ENCODE data around the gene ARHGAP22.

Gene ARHGAP22

DNA sequence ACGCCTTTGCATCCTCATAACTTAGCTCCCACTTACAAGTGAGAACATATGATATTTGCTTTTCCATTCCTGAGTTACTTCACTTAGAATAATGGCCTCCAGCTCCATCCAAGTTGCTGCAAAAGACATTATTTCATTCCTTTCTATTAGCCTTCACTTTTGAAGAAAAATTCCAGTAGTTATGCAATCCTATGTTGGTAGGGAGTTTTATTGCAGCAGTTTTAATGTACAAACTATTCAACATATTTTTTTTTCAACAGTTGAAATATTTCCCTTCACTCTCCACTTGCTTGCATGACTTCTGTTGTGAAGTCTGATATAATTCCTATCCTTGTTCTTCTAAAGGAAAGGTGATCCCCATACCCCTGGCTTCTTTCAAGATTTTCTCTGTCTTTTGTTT, 27.3 kb upstream of the ARHGAP22 start:
- DNase-seq: peak; percentile 48

DNA sequence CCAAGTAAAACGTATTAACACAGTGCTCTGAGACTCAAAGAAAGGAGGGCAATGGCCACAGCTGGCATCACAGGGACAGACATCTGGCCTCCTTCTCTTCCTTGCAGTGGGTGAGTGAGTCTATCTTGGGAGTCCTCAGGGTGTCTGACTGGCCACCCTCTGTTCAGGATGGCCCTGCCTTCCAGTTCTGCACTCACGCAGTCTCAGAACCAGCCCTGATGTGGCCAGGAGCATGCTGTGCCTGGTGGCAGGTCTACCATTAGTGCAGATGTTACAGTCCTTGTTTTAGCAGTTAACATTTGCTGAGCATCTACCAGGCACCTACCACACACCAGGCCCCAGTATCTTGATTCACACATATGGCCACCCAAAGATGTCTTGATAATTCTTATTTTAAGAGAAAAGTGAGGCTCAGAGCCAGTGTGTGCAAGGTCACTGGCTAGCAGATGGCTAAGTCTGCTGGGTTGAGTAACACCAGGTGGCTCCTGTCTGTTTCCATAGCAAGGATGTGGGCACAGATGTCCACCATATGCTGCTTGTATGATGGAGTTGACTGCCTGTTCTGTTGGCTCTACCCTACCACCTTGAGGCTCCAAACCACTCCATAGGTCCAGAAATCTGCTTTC, 23.2 kb upstream of the ARHGAP22 start:
- peak; percentile 33 for DNase-seq

DNA sequence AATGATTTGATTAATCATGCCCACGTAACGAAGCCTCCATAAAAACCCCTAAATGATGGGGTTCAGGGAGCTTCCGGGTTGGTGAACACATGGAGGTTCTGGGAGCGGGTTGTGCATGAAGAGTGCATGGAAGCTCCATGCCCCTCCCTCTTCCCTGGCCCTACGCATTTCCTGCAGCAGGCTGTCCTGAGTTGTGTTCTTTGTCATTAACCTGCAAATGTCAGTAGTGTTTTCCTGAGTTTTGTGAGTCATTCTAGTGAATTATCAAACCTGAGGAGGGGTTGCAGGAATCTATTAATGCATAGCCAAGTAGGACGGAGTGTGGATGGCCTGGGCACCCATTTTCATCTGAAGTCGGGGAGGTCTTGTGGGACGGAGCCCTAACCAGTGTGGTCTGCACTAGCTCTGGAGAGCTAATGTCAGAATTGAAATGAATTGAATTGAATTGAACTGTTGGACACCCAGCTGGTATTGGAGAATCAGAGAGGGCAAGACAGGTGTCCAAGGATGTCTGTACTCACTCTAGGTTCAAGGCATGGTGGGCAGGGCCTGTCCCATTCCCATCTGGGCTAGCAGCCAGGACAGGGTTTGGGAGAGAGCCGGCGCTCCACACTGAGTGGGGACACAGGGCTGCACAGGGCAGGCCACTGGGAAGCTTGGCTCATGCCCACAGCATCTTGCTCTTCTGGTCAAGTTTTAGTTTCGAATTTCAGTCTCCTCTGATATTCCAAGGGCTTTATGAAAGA, 22.3 kb upstream of the ARHGAP22 start:
- DNase-seq: no peak

DNA sequence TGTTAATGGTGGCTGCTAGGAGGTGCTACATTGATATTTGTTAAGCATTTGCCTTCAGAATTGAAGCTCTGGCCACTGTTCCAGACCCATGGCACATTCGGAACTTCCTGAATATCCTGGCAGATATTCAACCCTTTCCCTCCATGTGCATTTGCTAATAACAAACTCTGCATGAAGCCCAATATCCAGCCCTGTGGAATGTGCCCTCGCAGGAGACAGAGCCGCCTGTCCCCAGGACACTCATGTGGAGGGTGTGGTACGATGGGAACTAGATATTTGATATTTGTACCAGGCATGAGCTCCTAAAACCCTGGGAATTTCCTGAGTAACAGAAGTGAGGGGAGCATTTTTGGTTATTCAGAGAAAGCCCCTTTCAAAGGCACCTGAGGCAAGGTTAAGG, 21.6 kb upstream of the ARHGAP22 start:
- DNase-seq: no peak

DNA sequence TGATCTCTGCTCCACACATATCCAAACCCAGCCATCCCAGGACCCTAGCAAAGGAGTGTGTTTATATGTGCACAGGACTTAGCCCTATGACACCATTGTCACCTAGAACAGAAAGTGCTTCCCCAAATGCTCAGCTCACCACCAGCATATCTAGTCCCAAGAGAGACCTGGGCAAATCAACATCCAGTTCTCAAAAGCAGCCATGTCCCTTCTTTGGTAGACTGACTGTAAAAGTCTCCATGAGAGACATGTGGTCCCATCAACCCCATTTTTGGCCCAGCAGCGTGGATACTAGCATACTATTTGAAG, 20.9 kb upstream of the ARHGAP22 start:
- no peak for DNase-seq

DNA sequence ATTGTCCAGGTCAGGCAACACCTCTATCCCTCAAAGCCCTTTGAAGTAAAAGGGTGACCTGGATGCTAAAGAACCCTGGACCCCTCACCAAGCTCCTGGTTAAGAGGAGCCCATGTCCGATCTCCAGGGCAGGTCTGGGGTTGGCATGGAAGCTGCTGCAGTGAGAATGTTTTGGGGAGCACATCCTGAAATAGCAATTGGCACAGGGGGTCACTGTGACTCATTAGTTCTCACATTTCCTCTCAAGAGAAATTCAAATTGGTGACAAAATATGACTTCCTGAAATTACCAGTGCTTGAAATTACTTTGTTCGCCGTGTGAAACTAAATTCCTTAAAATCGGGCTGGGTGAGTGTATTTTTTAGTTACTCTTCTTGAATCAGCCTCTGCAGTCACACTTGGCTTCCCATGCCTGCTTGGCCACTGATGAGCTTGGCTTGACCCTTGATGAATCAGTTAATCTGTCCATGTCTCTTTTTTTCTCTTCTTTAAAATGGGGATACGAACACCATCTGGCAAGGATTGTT, 18.8 kb upstream of the ARHGAP22 start:
- DNase-seq: no peak

DNA sequence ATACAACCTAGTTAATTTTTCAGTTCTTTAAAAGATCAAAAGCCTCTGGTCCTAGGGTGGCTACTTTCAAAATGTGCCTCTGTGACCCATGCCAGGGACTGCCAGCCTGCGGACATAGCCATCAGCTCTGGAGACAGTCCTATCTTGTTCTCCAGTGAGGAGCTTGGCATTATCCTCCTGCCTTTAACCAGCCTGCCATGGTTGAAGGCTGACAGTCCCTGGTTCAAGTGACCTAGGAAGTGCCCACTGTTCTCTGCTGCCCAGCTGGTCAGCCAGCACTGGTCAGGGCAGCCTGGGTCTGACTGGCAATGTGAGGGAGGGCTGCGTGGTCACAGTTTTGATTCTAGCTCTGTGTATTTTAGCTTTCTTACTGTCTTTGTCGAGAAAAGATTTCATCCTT, 18.1 kb upstream of the ARHGAP22 start:
- DNase-seq: no peak

DNA sequence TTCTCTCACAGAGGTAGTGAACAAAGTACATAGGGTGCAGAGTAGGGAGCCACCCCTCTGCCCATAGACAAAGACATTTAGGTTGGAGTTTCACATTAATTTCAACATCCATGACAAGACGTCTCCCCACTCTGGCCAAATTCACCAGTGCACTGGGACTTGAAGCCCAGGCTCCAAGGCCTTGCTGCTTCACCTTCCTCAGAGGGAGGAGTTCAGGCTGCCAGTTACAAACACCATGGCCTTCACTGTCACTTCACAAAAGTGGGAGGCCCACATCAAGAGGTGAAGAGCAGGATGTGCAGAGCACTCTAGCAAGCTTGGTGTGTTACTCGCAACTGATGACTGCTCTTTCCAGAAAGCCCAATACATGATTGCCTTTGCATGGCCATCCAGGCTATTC, 15.8 kb upstream of the ARHGAP22 start:
- DNase-seq: no peak

DNA sequence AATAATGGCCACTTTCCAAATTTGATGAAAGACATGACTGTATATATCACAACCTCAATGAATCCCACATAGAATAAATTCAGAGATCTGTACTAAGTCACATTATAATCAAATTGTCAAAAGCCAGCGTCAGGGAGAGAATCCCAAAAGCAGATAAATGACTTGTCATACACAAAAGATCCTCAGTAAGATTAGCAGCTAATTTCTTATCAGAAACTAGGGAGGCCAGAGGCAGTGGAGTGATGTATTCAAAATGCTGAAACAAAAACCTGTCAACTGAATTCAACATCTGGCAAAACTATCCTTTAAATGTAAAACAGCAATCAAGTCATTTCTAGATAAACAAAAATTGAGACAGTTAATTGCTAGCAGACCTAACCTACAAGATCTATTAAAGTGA, 11.6 kb upstream of the ARHGAP22 start:
- no peak for DNase-seq

DNA sequence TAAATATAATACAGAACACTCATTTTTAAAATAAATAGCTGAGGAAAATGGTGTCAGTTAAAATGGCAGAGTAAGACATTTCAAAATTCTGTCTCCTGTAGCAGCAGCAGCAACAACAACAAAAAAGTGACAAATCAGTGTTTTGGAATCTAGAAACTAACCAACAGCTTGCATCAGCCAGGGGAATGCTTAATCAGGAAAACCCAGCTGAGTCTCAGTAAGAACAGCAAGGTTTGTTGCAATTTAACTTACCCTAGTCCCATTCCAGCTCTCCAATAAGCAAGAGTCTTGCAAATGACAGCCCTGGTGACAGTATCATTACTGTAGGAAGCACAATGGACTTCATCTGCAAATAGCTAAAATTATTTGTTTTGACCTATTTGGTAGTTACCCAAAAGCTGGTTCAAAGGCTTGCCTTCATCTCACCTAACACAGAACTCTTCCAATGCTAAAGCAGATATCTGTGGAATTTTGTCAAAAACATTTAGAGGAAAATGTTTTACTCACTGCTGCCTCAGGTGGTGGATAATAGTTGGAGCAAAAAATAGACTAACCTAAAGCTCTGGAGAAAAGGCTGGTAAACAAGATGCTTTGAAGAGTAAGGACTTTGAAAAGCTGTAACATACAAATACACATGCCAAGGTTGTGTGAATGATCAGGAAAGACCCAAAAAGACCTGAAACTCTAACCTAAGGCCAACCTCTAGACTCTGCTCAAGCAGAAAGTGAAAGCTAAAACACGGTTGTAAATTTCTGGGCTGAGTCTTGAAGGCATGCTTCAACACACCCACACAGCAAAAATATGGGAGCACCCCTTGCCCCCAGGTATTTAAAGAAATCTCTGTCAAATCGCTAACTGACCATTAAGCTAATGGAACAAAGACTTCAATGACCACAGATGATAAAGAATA, 9.9 kb upstream of the ARHGAP22 start:
- DNase-seq: peak; percentile 68

DNA sequence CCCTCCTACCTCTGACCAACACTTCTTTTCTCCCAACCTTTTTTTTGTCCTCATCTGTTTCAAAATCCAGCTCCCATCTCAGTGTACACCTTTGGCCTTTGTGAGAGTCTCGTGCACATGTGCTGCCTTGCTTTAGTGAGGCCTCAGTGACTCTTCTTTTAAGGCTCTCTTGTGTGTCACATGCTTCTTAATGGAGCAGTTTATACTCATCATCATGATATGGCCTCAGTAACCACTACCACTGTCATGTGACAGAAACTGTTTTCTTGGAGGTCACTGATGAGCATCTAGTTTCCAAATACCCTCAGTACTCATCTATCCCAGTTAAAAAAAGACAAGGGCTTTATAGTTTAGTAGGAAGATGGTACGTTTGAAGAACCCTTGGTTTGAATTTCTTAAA, 8.1 kb upstream of the ARHGAP22 start:
- no peak for DNase-seq

DNA sequence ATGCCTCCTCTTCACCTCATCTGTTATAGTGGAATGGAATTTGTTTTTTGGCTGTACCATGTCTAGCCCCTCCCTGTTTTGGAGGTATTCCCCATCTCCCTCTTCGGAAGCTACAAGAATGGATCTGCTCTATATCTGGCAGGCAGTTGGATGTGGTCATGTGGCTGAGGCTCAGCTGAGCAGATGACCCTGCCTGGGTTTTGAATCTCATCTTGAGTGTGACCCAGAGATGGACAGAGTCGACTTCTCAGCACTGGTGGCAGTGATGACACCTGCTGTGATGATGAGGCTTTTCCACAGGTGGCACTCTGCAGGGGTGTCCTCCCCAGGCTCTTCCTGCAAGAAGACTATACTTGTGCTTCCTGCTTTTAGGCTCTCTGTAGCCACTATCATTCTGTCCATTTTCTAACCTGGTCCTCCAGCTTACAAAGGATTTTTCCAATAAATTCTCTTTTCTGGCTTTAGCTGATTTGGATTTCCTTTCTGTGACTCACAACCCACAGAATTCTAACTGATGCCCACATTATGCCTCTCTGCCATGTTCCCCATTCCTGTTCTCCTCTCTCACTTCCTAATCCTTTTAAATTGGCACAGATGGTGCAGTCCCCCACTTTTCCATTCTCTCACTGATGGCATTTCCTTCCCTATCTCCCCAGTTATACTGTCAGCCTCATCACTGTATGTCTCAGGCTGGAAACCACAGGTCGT, 7.5 kb upstream of the ARHGAP22 start:
- DNase-seq: peak; percentile 53

DNA sequence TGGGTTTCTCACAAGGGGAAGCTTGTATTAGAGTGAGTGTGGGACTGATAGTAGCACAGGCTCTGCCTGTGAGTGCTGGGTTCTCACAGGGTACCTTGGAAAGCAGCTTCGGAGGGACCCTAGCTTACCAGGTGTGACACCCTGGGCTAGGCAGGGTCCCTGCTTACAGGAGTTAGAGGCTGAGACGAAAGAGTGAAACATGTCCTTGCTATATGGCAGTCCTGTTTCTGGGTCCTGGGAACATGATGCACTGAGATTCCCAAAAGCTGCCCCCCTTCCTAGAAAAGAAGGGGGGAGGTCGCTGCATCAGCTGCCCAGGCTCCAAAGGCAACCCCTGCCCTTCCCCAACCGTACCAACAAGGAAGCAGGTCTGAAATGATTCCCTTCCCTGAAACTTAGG, 6.3 kb upstream of the ARHGAP22 start:
- no peak for DNase-seq

DNA sequence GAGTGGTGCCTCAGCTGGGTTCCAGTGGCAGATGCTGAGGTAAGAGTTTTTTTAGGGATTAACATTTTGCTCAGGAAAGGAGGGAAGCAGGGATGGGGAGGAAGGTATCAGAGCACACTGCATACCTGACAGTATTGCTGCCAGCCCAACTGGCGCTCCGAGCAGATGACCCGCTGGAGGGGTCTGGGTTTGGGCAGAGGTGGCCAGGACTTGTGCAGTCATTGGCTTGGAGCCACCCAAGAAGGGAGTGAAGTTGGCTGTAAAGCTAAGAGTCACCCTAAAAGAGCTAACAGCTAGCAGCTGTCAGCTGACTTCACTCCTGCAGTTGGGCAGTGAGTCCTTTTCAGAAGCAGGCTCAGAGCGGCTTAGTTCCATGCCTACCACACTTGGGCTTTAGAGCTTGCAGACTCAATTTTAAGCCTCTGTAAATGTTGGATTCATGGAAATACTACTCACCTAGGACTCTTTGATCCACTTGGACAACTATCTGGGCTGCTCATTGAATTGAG, 5.8 kb upstream of the ARHGAP22 start:
- no peak for DNase-seq

DNA sequence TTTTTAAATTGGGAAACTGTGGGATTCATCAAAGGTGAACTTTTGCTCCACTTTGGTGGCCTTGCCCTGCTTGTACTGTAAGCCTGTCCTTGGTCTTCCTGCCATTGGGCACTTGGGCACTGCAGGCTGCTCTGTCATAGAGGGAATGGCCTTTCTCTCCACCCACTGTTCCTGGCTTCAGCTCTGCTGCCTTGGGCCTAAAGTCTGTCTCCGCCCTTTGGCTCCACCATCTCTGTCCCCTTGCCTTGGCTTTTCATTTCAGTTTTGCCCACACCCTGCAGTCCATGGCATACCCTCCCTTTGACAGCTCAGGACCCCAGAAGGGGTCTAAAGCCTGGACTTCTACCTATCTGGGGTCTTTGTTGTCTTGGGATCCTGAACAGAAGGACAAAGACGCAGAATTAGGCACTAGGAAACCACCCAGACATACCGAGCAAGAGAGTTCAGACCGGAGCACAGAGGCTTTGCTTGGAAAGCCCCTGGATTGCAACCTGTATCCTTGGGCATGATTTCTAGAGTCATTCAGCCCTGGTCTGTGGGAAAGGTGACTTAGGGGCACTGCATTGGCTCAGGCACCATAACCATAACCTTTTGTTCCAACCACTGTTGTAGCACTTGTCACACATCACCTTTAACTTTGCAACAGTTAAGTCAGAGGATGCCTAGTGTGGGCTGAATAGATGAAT, 5.2 kb upstream of the ARHGAP22 start:
- DNase-seq: no peak

DNA sequence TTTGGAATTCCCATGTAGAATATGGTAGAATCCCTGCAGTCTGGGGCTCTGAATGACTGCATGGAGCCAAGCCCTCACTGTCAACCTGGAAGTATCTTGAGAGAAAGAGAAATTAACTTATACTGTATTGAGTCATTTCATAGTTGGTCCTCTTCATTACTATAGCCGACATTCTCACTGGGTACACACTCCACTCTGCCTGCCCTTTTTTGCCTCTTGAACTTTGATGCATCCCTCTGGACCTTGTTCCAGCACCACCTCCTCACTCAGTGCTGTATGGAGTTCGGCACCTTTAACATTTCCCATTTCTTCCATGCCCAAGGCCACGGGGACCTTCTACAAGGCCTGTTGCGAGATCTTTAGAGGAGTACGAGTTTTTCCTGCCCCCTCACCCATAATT, 4.6 kb upstream of the ARHGAP22 start:
- no peak for DNase-seq

DNA sequence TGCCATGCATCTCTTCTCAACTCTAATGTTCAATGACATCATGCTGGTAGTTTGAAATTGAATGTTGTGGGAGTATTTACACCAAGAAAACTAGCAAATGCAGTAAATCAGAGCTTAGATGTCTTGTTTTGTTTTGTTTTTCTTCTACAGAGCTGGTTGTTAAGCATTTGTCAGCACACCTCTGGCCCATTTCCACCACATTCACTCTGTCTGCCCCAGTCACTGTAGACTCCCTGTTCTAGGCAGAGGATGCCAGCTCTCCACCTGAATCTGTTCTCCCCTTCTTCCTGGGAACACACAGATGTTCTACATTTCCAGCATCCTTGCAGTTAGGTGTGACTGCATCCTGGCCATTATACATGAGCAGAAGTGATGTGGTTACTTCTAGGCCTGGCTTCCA, 4.1 kb upstream of the ARHGAP22 start:
- no peak for DNase-seq

DNA sequence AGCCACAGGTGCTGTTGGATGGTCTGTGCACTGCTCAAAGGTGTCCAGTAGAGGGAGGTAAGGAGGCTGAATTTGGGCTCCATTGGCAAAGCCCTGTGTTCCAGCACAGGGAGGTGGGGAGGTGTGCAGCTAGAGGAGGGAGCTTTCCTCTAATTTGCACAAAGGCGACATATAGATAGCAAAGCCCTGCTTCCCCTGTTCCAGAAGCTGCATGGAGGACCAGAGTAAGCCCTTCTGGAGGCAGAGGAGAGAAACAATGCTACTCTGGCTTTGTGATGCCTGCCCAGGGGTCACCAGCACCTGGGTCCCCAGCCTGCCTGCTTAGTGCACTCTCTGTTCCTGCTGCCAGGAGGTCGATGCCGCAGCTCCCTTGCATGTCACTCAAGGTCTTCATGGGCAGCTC, 3.4 kb upstream of the ARHGAP22 start:
- no peak for DNase-seq

DNA sequence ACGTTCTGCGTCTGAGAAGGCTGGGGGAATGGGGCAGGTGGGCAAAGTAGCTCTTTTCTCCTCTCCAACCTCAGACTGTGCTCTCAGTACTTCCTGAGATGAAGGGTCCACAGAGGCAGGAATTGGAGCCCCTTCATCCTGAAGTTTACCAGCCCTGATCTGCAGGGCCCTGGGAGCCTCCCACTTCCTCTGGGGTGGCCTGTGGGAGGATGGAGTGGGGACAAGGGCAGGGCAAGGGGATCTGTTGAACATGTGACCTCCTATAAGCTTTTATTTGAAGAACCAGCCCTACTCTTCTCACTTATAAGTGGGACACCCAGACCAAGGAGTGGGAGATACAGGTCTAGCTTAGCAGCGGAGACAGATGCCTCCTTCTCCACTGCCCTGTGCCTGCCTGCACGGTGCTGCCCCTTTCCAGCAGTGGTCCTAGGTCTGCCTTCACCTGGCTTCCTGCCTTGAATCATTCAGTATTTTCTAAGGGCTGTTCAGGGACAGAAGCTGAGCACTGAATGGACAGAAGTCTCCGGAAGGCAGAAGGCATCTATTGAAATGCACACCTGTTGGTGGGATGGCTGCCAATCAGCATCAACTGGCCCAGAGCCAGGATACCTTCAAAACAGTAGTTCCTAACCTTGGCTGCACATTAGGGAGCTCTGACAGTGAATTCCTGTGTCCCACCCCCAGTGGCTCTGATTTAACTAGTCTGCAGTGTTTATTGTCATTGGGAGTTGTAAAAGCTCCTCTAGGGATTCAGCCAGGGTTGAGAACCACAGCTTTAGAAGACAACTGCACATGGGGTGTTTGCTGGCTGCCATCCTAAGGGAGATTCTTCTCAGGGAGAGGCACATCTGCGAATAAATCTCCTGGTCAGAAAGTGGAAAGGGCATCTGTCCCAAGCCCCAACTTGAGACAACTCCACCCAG, 2.7 kb upstream of the ARHGAP22 start:
- DNase-seq: no peak

DNA sequence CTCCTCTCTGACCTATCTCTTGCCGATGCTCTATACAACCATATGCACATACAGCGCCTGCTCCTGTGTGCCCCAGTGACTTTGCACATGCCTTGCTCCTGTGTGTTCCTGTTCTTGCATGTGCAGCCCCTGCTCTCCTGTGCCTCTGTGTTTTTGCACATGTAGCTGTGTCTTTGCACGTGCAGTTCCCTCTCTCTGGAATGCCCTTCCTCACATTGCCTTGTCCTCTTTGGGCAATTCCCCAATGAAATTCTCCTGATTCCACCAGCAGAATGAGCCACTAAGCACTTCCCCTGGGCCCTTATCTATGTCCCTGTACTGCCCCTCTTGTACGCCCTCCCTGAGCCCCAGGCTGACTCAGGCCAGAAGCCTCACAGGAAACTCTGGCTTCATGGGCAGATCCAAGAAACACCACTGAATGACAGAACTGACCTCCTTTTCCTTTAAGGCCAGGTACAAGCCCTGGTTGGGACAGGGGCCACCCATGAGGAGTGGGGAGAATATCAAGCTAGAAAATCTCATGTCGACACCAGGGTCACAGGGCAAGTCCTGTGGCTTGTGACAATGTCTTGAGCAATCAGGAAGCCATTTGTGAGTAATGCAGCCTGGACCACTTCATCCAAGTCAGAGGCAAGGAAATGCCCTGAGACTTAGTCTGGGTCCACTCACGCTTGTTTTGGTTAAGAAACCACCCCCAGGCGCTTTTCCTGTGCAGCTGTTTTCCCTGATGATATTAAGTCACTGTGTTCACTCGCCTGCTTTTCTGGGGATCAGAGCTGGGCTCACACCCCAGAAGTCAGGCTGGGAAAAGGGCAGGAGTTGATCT, 1.9 kb upstream of the ARHGAP22 start:
- DNase-seq: peak; percentile 90
